ENCODE results near the gene ACAA1. TPM values are rescaled to one million over a fixed set of nuclear protein-coding genes. Genes with fewer than 3 reads are reported as not detected.

ACAA1 gene
- total RNA-seq, 1 experiment from 2014 or later, result 52.0 TPM

GRCh38 chr3:38086496-38086895, 50.4 kb downstream of the ACAA1 start:
- Histone ChIP-seq H3K4me1 (ENCODE audit: control insufficient read depth, insufficient read depth, low read length) (no peaks in the 10 kb centered on the region), H3K4me3 (ENCODE audit: low read depth in 2 of 2, low read length in 2 of 2) (no peak overlapping the region), H3K36me3 (ENCODE audit: control insufficient read depth, insufficient read depth, low read length) (no peaks in the 10 kb centered on the region), H3K27me3 (ENCODE audit: control insufficient read depth, insufficient read depth, low read length) (no peaks in the 10 kb centered on the region; the same call in 1 of the 2 replicates), H3K27ac (ENCODE audit: low read length) (no peak overlapping the region), H3K9me3 (ENCODE audit: control insufficient read depth, insufficient read depth, low read depth, low read length) (no peaks in the 10 kb centered on the region)
- intact Hi-C loops (cut with micrococcal nuclease; ENCODE audit: unreplicated experiment) (no loop called here), in situ Hi-C loops (cut with HindIII; ENCODE audit: low pct_unique_long_range_greater_than_20kb, low sequenced_read_pairs) (no loop called here)
- no peak for TF ChIP-seq POLR2AphosphoS5 (IDR thresholded peaks at IDR 0.05; ENCODE audit: low read depth, low read length)
- no peak for TF ChIP-seq REST (IDR thresholded peaks at IDR 0.05; ENCODE audit: insufficient read depth in 1 of 2, low read depth in 2 of 2, low read length in 1 of 2)
- TF ChIP-seq TCF7L2 (IDR thresholded peaks at IDR 0.05; ENCODE audit: low read depth, low read length), result no peak
- no peak for TF ChIP-seq CTCF (IDR thresholded peaks at IDR 0.05)
- TF ChIP-seq SIN3A (IDR thresholded peaks at IDR 0.05; ENCODE audit: borderline replicate concordance, insufficient read depth, low read depth, low read length), result no peak
- POLR2A ChIA-PET, result no interaction called here
- DNase-seq (ENCODE audit: low read depth, low spot score), result no peak
- no peak for ATAC-seq
- CTCF ChIA-PET, result no interaction called here
- no TSS peak for BruUV-seq (replicated peaks)

GRCh38 chr3:38085943-38086324, 51.0 kb downstream of the ACAA1 start:
- Histone ChIP-seq H3K27ac (ENCODE audit: low read length) (no peak overlapping the region), H3K9me3 (ENCODE audit: control insufficient read depth, insufficient read depth, low read depth, low read length) (no peaks in the 10 kb centered on the region), H3K27me3 (ENCODE audit: control insufficient read depth, insufficient read depth, low read length) (no peaks in the 10 kb centered on the region), H3K4me3 (ENCODE audit: low read depth in 2 of 2, low read length in 2 of 2) (no peak overlapping the region), H3K4me1 (ENCODE audit: control insufficient read depth, insufficient read depth, low read length) (no peaks in the 10 kb centered on the region), H3K36me3 (ENCODE audit: control insufficient read depth, insufficient read depth, low read length) (no peaks in the 10 kb centered on the region)
- DNase-seq (ENCODE audit: low read depth, low spot score) (no peak), ATAC-seq (peak; percentile 59; the same call in 1 of the 2 replicates)
- POLR2A ChIA-PET, result no interaction called here
- TF ChIP-seq REST (IDR thresholded peaks at IDR 0.05; ENCODE audit: insufficient read depth in 1 of 2, low read depth in 2 of 2, low read length in 1 of 2), result no peak
- TF ChIP-seq TCF7L2 (IDR thresholded peaks at IDR 0.05; ENCODE audit: low read depth, low read length), result no peak
- TF ChIP-seq POLR2AphosphoS5 (IDR thresholded peaks at IDR 0.05; ENCODE audit: low read depth, low read length), result no peak
- no peak for TF ChIP-seq SIN3A (IDR thresholded peaks at IDR 0.05; ENCODE audit: borderline replicate concordance, insufficient read depth, low read depth, low read length)
- TF ChIP-seq CTCF (IDR thresholded peaks at IDR 0.05), result no peak
- CTCF ChIA-PET, result no interaction called here
- no TSS peak for BruUV-seq (replicated peaks)
- in situ Hi-C loops (cut with HindIII; ENCODE audit: low pct_unique_long_range_greater_than_20kb, low sequenced_read_pairs), result no loop called here
- intact Hi-C loops (cut with micrococcal nuclease; ENCODE audit: unreplicated experiment), result no loop called here
